NCI-H524 treated with DMSO at 0.1 percent for 48 hours (cell line): ENCODE measurements around the gene PRR5L.

ENCODE experiments used
- DNase-seq: peaks from one replicate; lab custom pipeline; 2025; lab: John Stamatoyannopoulos, UW

The PRR5L gene

GRCh38 chr11:36376888-36377758, 81.0 kb downstream of the PRR5L start:
- no peak for DNase-seq

GRCh38 chr11:36377759-36378564, 81.9 kb downstream of the PRR5L start:
- DNase-seq = no peak

DNA sequence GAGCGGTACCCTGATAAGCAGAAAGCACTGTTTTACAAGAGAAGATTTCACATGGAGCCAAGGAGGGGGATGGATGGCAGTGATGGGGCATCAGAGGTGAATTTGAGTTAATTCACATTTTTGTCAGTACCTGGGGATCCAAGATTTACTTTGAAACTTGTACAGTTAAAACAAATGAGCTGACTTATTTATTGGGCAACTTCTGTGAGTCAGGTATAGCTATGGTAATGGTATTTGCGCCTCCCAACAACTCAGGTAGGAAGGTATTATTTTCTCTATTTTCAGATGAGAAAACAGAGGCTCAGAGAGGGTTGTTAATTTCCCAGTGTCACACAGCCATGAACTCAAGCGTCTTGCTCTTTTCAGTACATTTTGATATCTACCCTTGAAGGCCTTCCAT, 83.6 kb downstream of the PRR5L start:
- DNase-seq = no peak

DNA sequence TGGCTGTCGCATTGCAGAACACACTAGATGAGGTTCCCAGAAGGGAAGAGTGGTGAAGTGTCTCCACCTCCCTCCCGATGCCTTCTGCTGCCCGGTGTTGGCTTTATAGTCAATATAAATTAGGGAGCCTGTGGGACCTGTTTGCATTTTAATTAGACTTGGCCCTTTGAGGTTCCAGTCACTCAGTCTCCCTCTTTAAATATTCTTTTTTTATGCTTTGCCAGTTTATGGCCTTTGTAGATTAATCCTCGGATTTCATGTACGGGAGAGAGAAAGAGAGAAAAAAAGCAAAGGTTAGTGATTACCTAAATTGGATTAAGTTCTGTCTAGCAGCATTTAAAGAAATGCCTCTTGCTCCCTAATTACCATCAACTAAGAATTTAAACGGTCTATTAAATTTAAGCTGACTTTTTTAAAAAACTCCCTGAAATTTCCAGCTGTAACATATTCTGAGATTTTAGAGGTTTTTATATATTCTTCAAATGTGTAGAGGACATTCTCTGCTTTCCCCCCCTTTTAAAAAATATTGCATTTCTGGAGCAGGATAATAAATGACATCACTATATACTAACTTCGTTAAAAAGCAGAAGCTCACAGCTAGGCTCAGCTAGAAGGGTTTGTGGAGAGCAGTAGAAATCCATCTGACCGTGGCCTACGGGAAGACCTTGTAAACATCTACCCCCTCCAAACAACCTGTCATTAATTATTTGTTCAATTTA, 84.4 kb downstream of the PRR5L start:
- DNase-seq = no peak

- no peak for DNase-seq
Measured at GRCh38 chr11:36381015-36381360, 84.9 kb downstream of the PRR5L start.

DNA sequence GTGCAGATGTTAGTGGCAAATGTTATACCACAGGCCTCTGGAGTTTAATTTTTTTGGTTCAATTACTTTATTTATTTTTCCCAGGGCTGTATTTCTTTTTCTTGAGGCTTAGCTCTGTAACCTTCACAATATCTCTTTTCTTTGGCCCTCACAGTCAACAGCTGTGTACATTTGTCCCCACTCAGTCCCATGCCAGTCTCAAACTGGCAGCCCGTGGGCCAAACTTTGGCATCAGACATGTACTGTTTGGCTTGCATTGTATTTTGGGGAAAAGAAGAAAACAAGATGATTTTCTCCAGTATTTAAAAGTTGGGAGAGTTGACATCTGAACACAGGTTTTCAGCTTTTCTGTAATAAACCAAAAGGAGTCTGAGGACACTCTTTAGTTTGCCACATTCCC, 87.1 kb downstream of the PRR5L start:
- DNase-seq = no peak

GRCh38 chr11:36385121-36385970, 89.3 kb downstream of the PRR5L start:
- DNase-seq = peak; percentile 73

- DNase-seq = no peak
Measured at GRCh38 chr11:36386411-36386810, 90.3 kb downstream of the PRR5L start.

GRCh38 chr11:36388071-36388470, 92.0 kb downstream of the PRR5L start:
- no peak for DNase-seq

DNA sequence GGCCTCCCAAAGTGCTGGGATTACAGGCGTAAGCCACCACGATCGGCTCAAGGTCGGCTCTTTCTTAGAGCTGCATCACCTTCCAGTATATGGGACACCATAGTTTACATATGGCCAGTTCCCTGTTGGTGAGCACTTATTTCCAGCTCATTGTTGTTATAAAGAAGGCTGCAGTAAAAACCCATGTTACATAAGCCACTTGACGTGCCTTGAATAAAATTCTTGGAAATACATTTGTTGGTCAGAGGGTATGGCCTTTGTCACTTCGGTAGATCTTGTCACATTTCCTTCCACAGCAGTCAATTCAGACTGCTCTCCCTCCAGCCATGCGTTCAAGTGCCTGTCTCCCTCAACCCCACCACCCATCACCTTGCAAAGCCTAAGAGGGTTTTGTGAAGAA, 92.9 kb downstream of the PRR5L start:
- DNase-seq = no peak

- DNase-seq = no peak
Measured at GRCh38 chr11:36389811-36390210, 93.7 kb downstream of the PRR5L start.

DNA sequence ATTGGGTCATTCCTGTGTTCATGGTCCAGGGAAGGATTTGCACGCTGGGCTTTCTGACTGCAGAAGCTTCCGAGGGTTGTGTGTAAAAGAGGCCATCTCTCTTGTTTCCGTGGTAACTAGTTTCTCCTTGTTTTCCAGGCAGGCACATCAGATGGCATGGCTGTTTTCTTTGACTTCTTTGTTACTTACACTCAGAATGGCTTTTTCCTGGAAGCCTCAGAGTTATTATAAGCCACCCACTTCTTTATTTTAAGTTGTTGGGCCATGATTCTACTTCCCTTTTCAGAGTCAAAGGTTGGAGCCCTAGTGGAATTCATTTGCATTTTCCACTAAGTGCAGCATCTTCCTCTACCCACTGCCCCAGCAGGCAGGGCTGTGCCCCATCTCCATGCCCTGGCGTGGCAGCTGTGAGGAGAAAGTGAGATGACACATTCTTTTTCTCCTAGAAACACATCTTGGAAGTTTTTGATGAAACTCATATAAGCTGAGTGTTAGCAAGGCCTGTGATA, 94.9 kb downstream of the PRR5L start:
- no peak for DNase-seq

DNA sequence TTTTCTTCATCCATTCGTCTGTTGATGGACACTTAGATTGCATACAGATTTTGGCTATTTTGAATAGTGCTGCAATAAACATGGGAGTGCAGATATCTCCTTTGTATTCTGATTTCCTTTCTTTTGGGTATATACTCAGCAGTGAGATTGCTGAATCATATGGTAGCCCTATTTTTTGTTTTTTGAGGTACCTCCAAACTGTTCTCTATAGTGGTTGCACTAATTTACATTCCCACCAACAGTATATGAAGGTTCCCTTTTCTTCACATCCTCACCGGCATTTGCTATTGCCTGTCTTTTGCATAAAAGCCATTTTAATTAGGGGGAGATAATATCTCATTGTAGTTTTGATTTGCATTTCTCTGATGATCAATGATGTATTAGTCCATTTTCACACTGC, 96.1 kb downstream of the PRR5L start:
- DNase-seq = no peak

- DNase-seq = no peak
Measured at GRCh38 chr11:36394056-36394455, 98.0 kb downstream of the PRR5L start.

- no peak for DNase-seq
Measured at GRCh38 chr11:36394926-36395325, 98.8 kb downstream of the PRR5L start.

DNA sequence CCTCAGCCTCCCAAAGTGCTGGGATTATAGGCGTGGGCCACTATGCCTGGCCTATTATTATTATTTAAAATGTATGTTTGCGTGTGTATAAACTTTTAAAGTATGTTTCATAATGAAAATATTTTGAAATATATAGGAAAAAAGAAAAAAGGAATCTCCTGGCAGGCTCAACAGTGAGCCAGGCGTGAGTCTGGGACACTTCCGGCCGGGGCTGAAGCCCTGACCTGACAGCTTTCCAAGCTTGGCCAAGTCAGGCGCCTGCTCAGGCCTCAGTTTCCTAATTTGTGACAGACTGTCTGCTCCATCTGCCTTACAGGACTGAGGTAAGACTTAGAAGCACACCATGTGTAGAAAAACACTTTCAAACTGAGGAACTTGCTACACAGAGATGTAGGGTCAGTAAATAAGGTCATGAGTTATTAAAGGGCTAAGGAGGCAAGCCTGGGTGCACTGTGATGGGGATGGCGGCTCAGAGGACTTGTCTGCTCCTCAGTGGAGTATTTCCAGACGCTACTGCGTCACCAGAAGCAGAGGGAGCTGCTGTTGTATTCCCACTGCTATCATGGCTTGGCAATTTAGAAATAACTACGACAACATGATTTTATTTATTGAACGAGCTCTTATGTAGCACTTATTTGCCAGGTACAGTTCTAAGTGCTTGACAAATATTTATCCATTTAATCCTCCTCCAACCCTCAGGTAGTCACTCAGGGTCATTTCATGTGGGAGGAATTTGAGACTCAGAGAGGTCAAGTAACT, 100.1 kb downstream of the PRR5L start:
- DNase-seq = no peak

DNA sequence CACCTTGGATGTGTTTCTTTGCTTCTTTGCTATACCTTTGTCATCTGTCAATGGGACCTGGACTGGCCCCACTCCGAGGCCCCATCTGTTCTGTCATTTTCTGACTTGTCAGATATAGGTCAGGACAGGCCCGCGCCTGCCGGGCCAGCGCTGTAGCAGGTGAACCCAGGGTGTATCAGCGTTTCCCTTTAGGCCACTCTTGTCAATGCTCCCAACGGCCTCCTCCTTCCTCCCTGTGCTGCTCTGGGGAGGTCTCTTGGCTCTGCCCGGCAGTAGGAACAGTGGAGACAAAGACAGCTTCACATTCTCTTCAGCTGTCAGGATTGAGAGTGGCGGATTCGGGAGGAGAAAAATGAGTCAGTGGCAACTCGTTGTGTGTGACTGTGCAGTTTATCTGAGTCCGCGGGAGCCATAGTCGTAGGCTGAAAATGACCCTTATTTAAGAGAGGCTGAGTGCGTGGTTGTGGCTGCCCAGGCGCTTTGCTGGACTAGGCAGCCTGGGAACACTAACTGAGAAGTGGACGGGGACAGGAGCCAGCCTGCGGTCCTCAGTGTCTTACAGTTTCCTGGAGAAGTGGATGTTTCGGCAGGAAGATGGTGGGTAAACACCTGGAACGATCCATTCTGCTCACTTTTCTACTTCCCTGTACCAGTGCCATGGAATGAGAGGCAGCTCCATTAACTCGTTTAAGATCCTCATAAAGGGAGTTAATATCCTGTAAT, 102.3 kb downstream of the PRR5L start:
- no peak for DNase-seq

GRCh38 chr11:36399236-36399635, 103.1 kb downstream of the PRR5L start:
- no peak for DNase-seq

DNA sequence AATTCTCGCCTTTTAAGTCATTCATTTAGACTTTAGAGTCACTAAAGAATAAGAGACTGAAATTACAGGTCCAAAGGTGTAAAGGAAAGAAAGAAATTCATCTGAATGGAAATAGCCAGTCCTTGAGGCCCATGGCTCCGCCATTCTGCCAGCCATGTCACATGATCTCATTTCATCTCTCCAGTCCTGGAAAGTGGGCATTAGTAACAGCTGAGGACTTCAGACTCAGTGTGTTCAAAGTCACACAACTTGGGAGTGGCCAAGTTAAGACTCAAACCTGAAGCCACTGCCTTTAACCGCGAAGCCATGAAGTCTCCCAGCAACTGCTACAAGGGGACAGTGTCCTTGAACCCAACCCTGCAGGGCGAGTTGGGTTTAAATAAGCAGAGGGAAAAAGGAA, 103.7 kb downstream of the PRR5L start:
- no peak for DNase-seq
